Measurements from ENCODE around the gene SLC27A2. TPM values are rescaled to one million over a fixed set of nuclear protein-coding genes. Genes with fewer than 3 reads are reported as not detected.

The SLC27A2 gene
- total RNA-seq, 1 donor from 2014 or later, result 0.51 TPM

DNA sequence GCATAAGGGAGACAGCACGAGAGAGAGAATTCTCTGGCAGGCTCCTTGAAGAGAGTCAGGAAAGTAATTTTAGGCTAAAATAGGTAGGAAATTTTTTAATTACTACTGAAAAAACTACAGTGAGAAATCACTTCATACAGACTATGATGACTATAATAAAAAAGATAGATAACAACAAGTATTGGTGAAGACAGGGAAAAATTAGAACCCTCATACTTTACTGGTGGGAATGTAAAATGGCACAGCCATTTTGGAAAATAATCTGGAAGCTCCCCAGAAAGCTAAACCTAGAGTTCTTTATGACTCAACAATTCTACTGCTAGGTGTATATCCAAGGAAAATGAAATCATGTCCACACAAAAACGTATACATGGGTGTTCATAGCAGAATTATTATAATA lies 85.6 kb downstream of the SLC27A2 start:
- Mint-ChIP-seq H3K9me3 (ENCODE audit: unreplicated experiment) (no peaks in the 10 kb centered on the region), H3K27ac (ENCODE audit: unreplicated experiment) (no peak overlapping the region), H3K36me3 (ENCODE audit: low read depth, unreplicated experiment) (no peaks in the 10 kb centered on the region), H3K4me1 (ENCODE audit: unreplicated experiment) (peaks cover 4% of the 10 kb centered on the region), H3K27me3 (ENCODE audit: unreplicated experiment) (peaks cover 2% of the 10 kb centered on the region), H3K4me3 (ENCODE audit: unreplicated experiment) (no peak overlapping the region)
- no peak for DNase-seq (ENCODE audit: low spot score)
- TF ChIP-seq, protein P1, sequence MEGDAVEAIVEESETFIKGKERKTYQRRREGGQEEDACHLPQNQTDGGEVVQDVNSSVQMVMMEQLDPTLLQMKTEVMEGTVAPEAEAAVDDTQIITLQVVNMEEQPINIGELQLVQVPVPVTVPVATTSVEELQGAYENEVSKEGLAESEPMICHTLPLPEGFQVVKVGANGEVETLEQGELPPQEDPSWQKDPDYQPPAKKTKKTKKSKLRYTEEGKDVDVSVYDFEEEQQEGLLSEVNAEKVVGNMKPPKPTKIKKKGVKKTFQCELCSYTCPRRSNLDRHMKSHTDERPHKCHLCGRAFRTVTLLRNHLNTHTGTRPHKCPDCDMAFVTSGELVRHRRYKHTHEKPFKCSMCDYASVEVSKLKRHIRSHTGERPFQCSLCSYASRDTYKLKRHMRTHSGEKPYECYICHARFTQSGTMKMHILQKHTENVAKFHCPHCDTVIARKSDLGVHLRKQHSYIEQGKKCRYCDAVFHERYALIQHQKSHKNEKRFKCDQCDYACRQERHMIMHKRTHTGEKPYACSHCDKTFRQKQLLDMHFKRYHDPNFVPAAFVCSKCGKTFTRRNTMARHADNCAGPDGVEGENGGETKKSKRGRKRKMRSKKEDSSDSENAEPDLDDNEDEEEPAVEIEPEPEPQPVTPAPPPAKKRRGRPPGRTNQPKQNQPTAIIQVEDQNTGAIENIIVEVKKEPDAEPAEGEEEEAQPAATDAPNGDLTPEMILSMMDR (IDR thresholded peaks at IDR 0.05; ENCODE audit: unreplicated experiment), result no peak

DNA sequence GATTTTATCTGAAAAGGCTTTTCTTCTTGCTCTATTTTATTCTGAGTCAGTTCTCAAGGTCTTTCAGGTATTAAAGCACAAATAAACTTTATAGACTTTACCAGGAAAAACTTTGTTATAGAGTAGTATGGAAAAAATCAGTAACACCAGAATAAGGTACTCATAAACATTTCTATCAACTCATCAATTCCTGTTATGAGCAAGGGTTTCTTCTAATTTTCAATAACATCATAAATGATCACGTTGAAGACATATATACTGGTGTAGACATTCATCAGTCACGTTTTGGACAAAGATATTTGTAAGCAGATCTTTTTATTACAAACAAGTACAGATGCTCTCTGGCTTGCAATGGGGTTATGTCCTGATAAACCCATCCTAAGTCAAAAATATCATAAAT lies 93.1 kb downstream of the SLC27A2 start:
- no peak overlapping the region for H3K4me3 Mint-ChIP-seq (ENCODE audit: unreplicated experiment)
- TF ChIP-seq, protein P1 (IDR thresholded peaks at IDR 0.05; ENCODE audit: unreplicated experiment), result no peak
- no peak for DNase-seq (ENCODE audit: low spot score)
- H3K27ac Mint-ChIP-seq (ENCODE audit: unreplicated experiment), result no peak overlapping the region
- no peaks in the 10 kb centered on the region for H3K9me3 Mint-ChIP-seq (ENCODE audit: unreplicated experiment)
- H3K27me3 Mint-ChIP-seq (ENCODE audit: unreplicated experiment), result peaks cover 2% of the 10 kb centered on the region
- H3K36me3 Mint-ChIP-seq (ENCODE audit: low read depth, unreplicated experiment), result no peaks in the 10 kb centered on the region
- H3K4me1 Mint-ChIP-seq (ENCODE audit: unreplicated experiment), result no peaks in the 10 kb centered on the region

DNA sequence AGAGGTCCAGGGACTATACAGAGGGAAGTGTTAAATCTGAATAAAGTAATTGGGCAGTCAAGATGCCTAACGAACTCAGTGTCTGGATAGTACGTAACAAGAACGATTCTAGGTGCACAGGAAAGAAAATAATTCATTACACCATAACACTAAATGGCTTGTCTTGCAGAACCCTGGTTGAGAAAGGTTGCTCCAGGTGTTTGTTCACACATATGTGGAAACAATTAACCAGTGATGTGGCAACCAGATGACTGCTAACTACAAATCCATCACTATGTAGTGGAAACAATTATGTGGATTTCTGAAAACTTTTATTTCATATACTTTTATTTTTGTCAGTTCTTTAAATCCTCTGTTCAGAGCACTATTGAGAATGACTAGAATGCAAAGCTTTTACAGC lies 93.9 kb downstream of the SLC27A2 start:
- H3K9me3 Mint-ChIP-seq (ENCODE audit: unreplicated experiment), result no peaks in the 10 kb centered on the region
- no peaks in the 10 kb centered on the region for H3K4me1 Mint-ChIP-seq (ENCODE audit: unreplicated experiment)
- DNase-seq (ENCODE audit: low spot score), result no peak
- H3K36me3 Mint-ChIP-seq (ENCODE audit: low read depth, unreplicated experiment), result no peaks in the 10 kb centered on the region
- no peak overlapping the region for H3K4me3 Mint-ChIP-seq (ENCODE audit: unreplicated experiment)
- H3K27me3 Mint-ChIP-seq (ENCODE audit: unreplicated experiment), result peaks cover 2% of the 10 kb centered on the region
- TF ChIP-seq, protein P1 (IDR thresholded peaks at IDR 0.05; ENCODE audit: unreplicated experiment), result no peak
- no peak overlapping the region for H3K27ac Mint-ChIP-seq (ENCODE audit: unreplicated experiment)

DNA sequence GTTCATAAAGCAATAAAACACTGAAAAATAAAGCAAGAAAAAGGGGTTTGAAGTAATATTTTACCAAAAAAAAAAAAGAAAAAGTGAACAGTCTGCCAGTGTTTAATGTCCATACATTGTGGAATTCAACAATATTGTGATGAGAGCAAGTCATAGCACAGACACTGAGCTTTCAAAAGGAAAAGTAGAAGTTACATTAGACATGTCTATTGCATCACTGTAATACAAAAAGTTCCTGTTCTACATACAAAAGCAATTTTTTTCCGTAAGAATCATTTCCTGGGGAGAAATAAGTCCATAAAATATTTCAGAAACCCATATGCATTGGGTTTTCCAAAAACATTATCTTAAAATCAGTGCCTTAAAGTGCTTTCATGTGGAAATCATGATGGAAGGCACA lies 95.4 kb downstream of the SLC27A2 start:
- Mint-ChIP-seq H3K27ac (ENCODE audit: unreplicated experiment) (no peak overlapping the region), H3K9me3 (ENCODE audit: unreplicated experiment) (no peaks in the 10 kb centered on the region), H3K27me3 (ENCODE audit: unreplicated experiment) (peaks cover 2% of the 10 kb centered on the region), H3K36me3 (ENCODE audit: low read depth, unreplicated experiment) (no peaks in the 10 kb centered on the region), H3K4me1 (ENCODE audit: unreplicated experiment) (no peaks in the 10 kb centered on the region), H3K4me3 (ENCODE audit: unreplicated experiment) (no peak overlapping the region)
- TF ChIP-seq, protein P1 (IDR thresholded peaks at IDR 0.05; ENCODE audit: unreplicated experiment), result no peak
- no peak for DNase-seq (ENCODE audit: low spot score)

DNA sequence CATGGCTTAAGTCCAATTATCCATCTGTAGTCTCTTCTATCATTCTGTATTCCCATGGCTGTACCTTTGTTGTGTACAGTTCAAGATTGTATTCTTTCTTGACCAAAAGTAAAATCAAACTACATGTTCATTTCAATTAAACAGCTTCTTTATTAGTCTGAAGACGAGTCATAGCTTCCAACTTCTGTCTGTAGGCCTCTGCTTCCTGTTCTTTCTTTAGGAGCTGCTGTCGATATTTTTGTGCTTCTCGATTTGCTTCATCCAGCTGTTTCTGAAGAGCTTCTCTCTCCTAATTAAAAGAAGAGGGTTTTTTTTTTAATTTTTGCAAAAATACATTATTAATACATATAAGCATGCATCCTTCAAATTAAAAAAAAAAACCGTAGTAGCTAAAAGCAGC lies 96.5 kb downstream of the SLC27A2 start:
- H3K27ac Mint-ChIP-seq (ENCODE audit: unreplicated experiment), result no peak overlapping the region

More for the DNA sequence above, 96.5 kb downstream of the SLC27A2 start:
- TF ChIP-seq, protein P1 (IDR thresholded peaks at IDR 0.05; ENCODE audit: unreplicated experiment), result no peak
- Mint-ChIP-seq H3K36me3 (ENCODE audit: low read depth, unreplicated experiment) (no peaks in the 10 kb centered on the region), H3K4me1 (ENCODE audit: unreplicated experiment) (no peaks in the 10 kb centered on the region), H3K9me3 (ENCODE audit: unreplicated experiment) (no peaks in the 10 kb centered on the region), H3K27me3 (ENCODE audit: unreplicated experiment) (peaks cover 2% of the 10 kb centered on the region), H3K4me3 (ENCODE audit: unreplicated experiment) (no peak overlapping the region)
- DNase-seq (ENCODE audit: low spot score), result no peak

Data from endothelial cell (in vitro differentiated cells).